SU-DHL-6 (cell line): Measurements from ENCODE around the gene LSM14B.

Experiments
- H2AFZ ChIP-seq: fragments of 200-600 bp; sonication (generic); 2 replicates; pipeline ENCODE4 v1.6.1; 2014; ENCODE audit warnings: low read depth, mild to moderate bottlenecking, moderate library complexity, mixed read lengths, antibody characterized with exemption, low read length; ENCODE audit not compliant: severe bottlenecking
- H3F3A ChIP-seq: fragments of 200-600 bp; shearing (Covaris generic); 2 replicates; pipeline ENCODE4 v1.6.0; 2016; ENCODE audit warnings: antibody characterized with exemption, mild to moderate bottlenecking; ENCODE audit not compliant: insufficient read depth
- H3K27ac ChIP-seq: fragments of 200-600 bp; sonication (generic); 2 replicates; pipeline ENCODE4 v1.5.1; 2016; ENCODE audit warnings: low read depth, mild to moderate bottlenecking, low read length, moderate library complexity, mixed read lengths
- H3K27me3 ChIP-seq: fragments of 200-600 bp; sonication (generic), shearing (Covaris generic); 2 replicates; pipeline ENCODE4 v1.6.0; 2014; ENCODE audit warnings: mild to moderate bottlenecking, low read length
- H3K36me3 ChIP-seq: fragments of 200-600 bp; sonication (generic); 2 replicates; pipeline ENCODE4 v1.6.1; 2014; ENCODE audit warnings: mild to moderate bottlenecking, low read length, mixed read lengths
- H3K4me2 ChIP-seq: fragments of 300-600, 200-600 bp; shearing (Covaris generic), sonication (generic); 2 replicates; pipeline ENCODE4 v1.6.0; 2014; ENCODE audit warnings: low read length, low read depth, mild to moderate bottlenecking; ENCODE audit not compliant: poor library complexity, severe bottlenecking
- H3K4me3 ChIP-seq: fragments of 200-600 bp; sonication (generic); 2 replicates; pipeline ENCODE4 v1.5.1; 2014; ENCODE audit warnings: antibody characterized with exemption, low read length, mild to moderate bottlenecking, mixed read lengths; ENCODE audit not compliant: insufficient read depth, poor library complexity, severe bottlenecking
- H3K79me2 ChIP-seq: fragments of 200-600 bp; sonication (generic); 2 replicates; pipeline ENCODE4 v1.6.1; 2014; ENCODE audit warnings: mild to moderate bottlenecking, low read length, moderate library complexity; ENCODE audit not compliant: insufficient read depth
- H3K9ac ChIP-seq: fragments of 200-600 bp; sonication (generic); 2 replicates; pipeline ENCODE4 v1.7.0; 2014; ENCODE audit warnings: mild to moderate bottlenecking, low read length
- H3K9me2 ChIP-seq: fragments of 200-600 bp; sonication (generic); replicated peaks from 2 replicates; pipeline ENCODE4 v1.6.1; 2014; ENCODE audit warnings: low read length; ENCODE audit not compliant: insufficient read depth
- H3K9me3 ChIP-seq: fragments of 200-600 bp; sonication (generic); 2 replicates; pipeline ENCODE4 v1.6.1; 2014; ENCODE audit warnings: low read length, mixed read lengths; ENCODE audit not compliant: insufficient read depth
- H4K20me1 ChIP-seq: fragments of 200-600 bp; sonication (generic); 2 replicates; pipeline ENCODE4 v1.6.1; 2014; ENCODE audit warnings: low read depth, mild to moderate bottlenecking, antibody characterized with exemption, low read length, moderate library complexity, mixed read lengths
- CTCF ChIP-seq: fragments of 200-600 bp; sonication (generic); IDR thresholded peaks from one replicate; pipeline ENCODE4 v1.5.1; 2017; ENCODE audit warnings: antibody characterized with exemption, mild to moderate bottlenecking, low read length, moderate library complexity; ENCODE audit not compliant: insufficient read depth, poor library complexity, severe bottlenecking
- EZH2phosphoT487 ChIP-seq: fragments of 200-600 bp; sonication (generic), shearing (Covaris generic); conservative IDR thresholded peaks from 2 replicates; pipeline ENCODE4 v1.6.1; 2018; ENCODE audit warnings: mild to moderate bottlenecking, antibody characterized with exemption, low read length, moderate library complexity, mixed read lengths

LSM14B gene

GRCh38 chr20:62138204-62138543, 15.9 kb downstream of the LSM14B start:
- TF ChIP-seq CTCF (no peak), EZH2phosphoT487 (no peak)
- Histone ChIP-seq H3K9me2 (no peaks in the 10 kb centered on the region), H3K79me2 (peaks cover 36% of the 10 kb centered on the region), H3K4me3 (no peak overlapping the region), H3F3A (peaks cover 20% of the 10 kb centered on the region), H3K9me3 (no peaks in the 10 kb centered on the region), H3K9ac (no peak overlapping the region), H4K20me1 (peaks cover 8% of the 10 kb centered on the region; the same call in 1 of the 2 replicates), H3K27ac (no peak overlapping the region), H3K4me2 (no peak overlapping the region), H2AFZ (no peak overlapping the region), H3K27me3 (no peaks in the 10 kb centered on the region), H3K36me3 (peaks cover 12% of the 10 kb centered on the region)

- Histone ChIP-seq H3K9me3 (no peaks in the 10 kb centered on the region), H3K4me3 (no peak overlapping the region), H3K9ac (no peak overlapping the region), H3K4me2 (no peak overlapping the region), H3K27ac (no peak overlapping the region), H3K36me3 (peaks cover 12% of the 10 kb centered on the region), H4K20me1 (peaks cover 8% of the 10 kb centered on the region; the same call in 1 of the 2 replicates), H3F3A (peaks cover 20% of the 10 kb centered on the region), H3K79me2 (peaks cover 36% of the 10 kb centered on the region), H3K9me2 (no peaks in the 10 kb centered on the region), H2AFZ (no peak overlapping the region), H3K27me3 (no peaks in the 10 kb centered on the region)
- TF ChIP-seq EZH2phosphoT487 = no peak
- no peak for TF ChIP-seq CTCF
Measured at GRCh38 chr20:62138912-62139311, 16.6 kb downstream of the LSM14B start.

GRCh38 chr20:62139636-62140035, 17.4 kb downstream of the LSM14B start:
- TF ChIP-seq EZH2phosphoT487 = no peak
- no peak for TF ChIP-seq CTCF
- no peak overlapping the region for H3K9ac ChIP-seq
- H3K4me2 ChIP-seq = no peak overlapping the region
- peaks cover 20% of the 10 kb centered on the region for H3F3A ChIP-seq
- no peaks in the 10 kb centered on the region for H3K9me2 ChIP-seq
- peaks cover 41% of the 10 kb centered on the region for H3K79me2 ChIP-seq
- no peak overlapping the region for H3K4me3 ChIP-seq
- peaks cover 12% of the 10 kb centered on the region for H3K36me3 ChIP-seq
- no peak overlapping the region for H3K27ac ChIP-seq
- H3K9me3 ChIP-seq = no peaks in the 10 kb centered on the region
- H4K20me1 ChIP-seq = peaks cover 8% of the 10 kb centered on the region; the same call in 1 of the 2 replicates
- no peak overlapping the region for H2AFZ ChIP-seq
- no peaks in the 10 kb centered on the region for H3K27me3 ChIP-seq

- Histone ChIP-seq H3K9me3 (no peaks in the 10 kb centered on the region), H3K4me3 (no peak overlapping the region), H3F3A (peaks cover 17% of the 10 kb centered on the region), H3K9ac (peak overlapping the region; percentile 76), H3K9me2 (no peaks in the 10 kb centered on the region), H3K79me2 (peaks cover 55% of the 10 kb centered on the region), H3K27me3 (no peaks in the 10 kb centered on the region), H3K27ac (no peak overlapping the region), H3K36me3 (peaks cover 7% of the 10 kb centered on the region), H2AFZ (no peak overlapping the region), H4K20me1 (peaks cover 5% of the 10 kb centered on the region; the same call in 1 of the 2 replicates), H3K4me2 (peak overlapping the region; percentile 88)
- TF ChIP-seq CTCF (no peak), EZH2phosphoT487 (no peak)
Measured at GRCh38 chr20:62141043-62141396, 18.7 kb downstream of the LSM14B start.
